HG02759 (cell line): ENCODE results near the gene PDXK.
"Not testable (repeated sequence)": the region's sequence is repeated elsewhere in the genome, so short reads cannot be mapped to it uniquely, and the experiment has no call there.

Experiments used
- ATAC-seq: cut with Tn5 transposase; IDR thresholded peaks from one replicate; pipeline ENCODE4 v1.9.1; 2021; ENCODE audit warnings: mild to moderate bottlenecking, moderate library complexity; ENCODE audit not compliant: unreplicated experiment

The PDXK gene

GRCh38 chr21:43718872-43719747 lies at the start of gene PDXK:
TSS of gene PDXK (plus strand) at chr21:43719129. CDS start at chr21:43719295, 166 bp downstream.
- ATAC-seq = peak; percentile 75

- no peak for ATAC-seq
These were observed 48.9 kb upstream of the PDXK start for GRCh38 chr21:43669828-43670605.

- no peak for ATAC-seq
These were observed 43.1 kb upstream of the PDXK start for GRCh38 chr21:43675871-43676270.

GRCh38 chr21:43676391-43676790 lies 42.5 kb upstream of the PDXK start:
- ATAC-seq = no peak

GRCh38 chr21:43679951-43680350 lies 39.0 kb upstream of the PDXK start:
- ATAC-seq = no peak

- ATAC-seq = not testable (repeated sequence)
These were observed 38.5 kb upstream of the PDXK start for GRCh38 chr21:43680421-43680820.

- ATAC-seq = no peak
These were observed 37.3 kb upstream of the PDXK start for GRCh38 chr21:43681650-43682049.

- ATAC-seq = no peak
These were observed 34.5 kb upstream of the PDXK start for GRCh38 chr21:43684424-43684823.

- ATAC-seq = no peak
These were observed 31.9 kb upstream of the PDXK start for GRCh38 chr21:43686811-43687565.

GRCh38 chr21:43687566-43688399 lies 31.1 kb upstream of the PDXK start:
- ATAC-seq = no peak

GRCh38 chr21:43688906-43689305 lies 30.0 kb upstream of the PDXK start:
- no peak for ATAC-seq

- ATAC-seq = no peak
These were observed 29.2 kb upstream of the PDXK start for GRCh38 chr21:43689556-43690337.

GRCh38 chr21:43690346-43690745 lies 28.6 kb upstream of the PDXK start:
- ATAC-seq = no peak

GRCh38 chr21:43691086-43691795 lies 27.7 kb upstream of the PDXK start:
- no peak for ATAC-seq

GRCh38 chr21:43691801-43692200 lies 27.1 kb upstream of the PDXK start:
- no peak for ATAC-seq

- ATAC-seq = no peak
These were observed 26.0 kb upstream of the PDXK start for GRCh38 chr21:43692949-43693348.

- ATAC-seq = no peak
These were observed 24.9 kb upstream of the PDXK start for GRCh38 chr21:43693981-43694380.

GRCh38 chr21:43694437-43695079 lies 24.4 kb upstream of the PDXK start:
- ATAC-seq = no peak
